Measurements from ENCODE around the gene NOS1AP. TPM values are rescaled to one million over a fixed set of nuclear protein-coding genes. Genes with fewer than 3 reads are reported as not detected.

NOS1AP gene
- total and polyA plus RNA-seq, 12 donors = 0.37 to 12.0 (median 3.1) TPM

GRCh38 chr1:162389971-162390370 is 320.5 kb downstream of the NOS1AP start:
- Histone ChIP-seq H3K4me3 (no peak overlapping the region), H3K9me3 (replicated peaks in 1 of 3) (no peaks in the 10 kb centered on the region), H3K36me3 (replicated peaks in 1 of 2) (no peaks in the 10 kb centered on the region), H3K27me3 (peaks cover 12% of the 10 kb centered on the region), H3K4me1 (replicated peaks in 1 of 2) (no peaks in the 10 kb centered on the region), H3K27ac (peak overlapping the region in 1 of 5 donors; percentile 24)
- peak in 1 of 7 donors; percentile 43 for DNase-seq
- intact Hi-C loops (cut with DNase I) = loop anchor here in 1 of 2 donors (2.0 kb wide), 1 partner anchor 333 kb away; no protein-coding TSS in a partner anchor
- 67 to 80% (median 69%) methylated on average over 8 to 9 of the region's 9 CpGs for WGBS, 4 donors
- TF ChIP-seq, protein P1, sequence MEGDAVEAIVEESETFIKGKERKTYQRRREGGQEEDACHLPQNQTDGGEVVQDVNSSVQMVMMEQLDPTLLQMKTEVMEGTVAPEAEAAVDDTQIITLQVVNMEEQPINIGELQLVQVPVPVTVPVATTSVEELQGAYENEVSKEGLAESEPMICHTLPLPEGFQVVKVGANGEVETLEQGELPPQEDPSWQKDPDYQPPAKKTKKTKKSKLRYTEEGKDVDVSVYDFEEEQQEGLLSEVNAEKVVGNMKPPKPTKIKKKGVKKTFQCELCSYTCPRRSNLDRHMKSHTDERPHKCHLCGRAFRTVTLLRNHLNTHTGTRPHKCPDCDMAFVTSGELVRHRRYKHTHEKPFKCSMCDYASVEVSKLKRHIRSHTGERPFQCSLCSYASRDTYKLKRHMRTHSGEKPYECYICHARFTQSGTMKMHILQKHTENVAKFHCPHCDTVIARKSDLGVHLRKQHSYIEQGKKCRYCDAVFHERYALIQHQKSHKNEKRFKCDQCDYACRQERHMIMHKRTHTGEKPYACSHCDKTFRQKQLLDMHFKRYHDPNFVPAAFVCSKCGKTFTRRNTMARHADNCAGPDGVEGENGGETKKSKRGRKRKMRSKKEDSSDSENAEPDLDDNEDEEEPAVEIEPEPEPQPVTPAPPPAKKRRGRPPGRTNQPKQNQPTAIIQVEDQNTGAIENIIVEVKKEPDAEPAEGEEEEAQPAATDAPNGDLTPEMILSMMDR (IDR thresholded peaks at IDR 0.05) = no peak
- no peak for TF ChIP-seq POLR2A (IDR thresholded peaks at IDR 0.05)

- Histone ChIP-seq H3K4me1 (replicated peaks in 1 of 2) (no peaks in the 10 kb centered on the region), H3K27me3 (peaks cover 12% of the 10 kb centered on the region), H3K4me3 (no peak overlapping the region), H3K27ac (no peak overlapping the region), H3K36me3 (replicated peaks in 1 of 2) (no peaks in the 10 kb centered on the region), H3K9me3 (replicated peaks in 1 of 3) (no peaks in the 10 kb centered on the region)
- peak in 1 of 7 donors; percentile 35 for DNase-seq
- TF ChIP-seq POLR2A (IDR thresholded peaks at IDR 0.05) = no peak
- TF ChIP-seq, protein P1 (IDR thresholded peaks at IDR 0.05) = no peak
- WGBS, 4 donors = 66 to 73% (median 68%) methylated on average over 15 of the region's 15 CpGs
- intact Hi-C loops (cut with DNase I) = loop anchor here in 1 of 2 donors (2.0 kb wide), 1 partner anchor 334 kb away; no protein-coding TSS in a partner anchor
These were observed 321.1 kb downstream of the NOS1AP start for GRCh38 chr1:162390396-162391185.

DNA sequence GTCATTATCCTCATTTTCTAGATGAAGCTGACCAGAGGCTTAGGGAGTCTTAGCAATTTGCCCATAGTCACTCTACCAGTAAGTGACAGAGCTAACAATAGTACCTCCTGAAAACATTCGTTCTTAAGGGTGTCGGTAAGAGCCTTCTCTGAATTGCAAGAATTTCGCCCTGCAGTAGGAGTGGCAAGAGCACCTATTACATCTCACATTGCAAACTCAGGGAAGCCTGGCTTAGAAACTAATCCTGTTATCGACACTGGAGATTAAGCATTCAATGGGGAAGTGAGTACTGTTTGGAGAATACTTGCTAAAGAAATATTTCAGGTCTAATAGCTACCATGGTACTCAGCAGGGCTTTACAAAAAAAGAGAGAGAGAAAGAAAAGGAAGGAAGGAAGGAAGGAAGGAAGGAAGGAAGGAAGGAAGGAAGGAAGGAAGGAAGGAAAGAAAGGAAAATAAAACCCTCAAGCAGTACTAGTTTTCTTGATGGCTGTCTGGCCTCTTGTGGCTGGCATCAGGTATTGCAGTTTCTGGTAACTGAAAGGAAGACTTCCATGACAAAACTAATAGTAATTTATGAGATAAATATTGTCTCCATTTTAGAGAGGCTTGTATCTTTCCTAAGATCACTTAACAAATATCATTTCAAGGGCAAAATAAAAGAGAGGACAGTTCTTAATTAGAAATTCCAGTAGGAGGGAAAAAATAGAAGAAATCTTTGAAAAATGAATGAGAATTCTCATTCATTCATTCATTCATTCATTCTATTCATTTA is 322.5 kb downstream of the NOS1AP start:
- intact Hi-C loops (cut with DNase I) = loop anchor here in 1 of 2 donors (2.0 kb wide), 1 partner anchor 335 kb away; no protein-coding TSS in a partner anchor
- no peak overlapping the region for H3K4me3 ChIP-seq
- no peak overlapping the region for H3K27ac ChIP-seq
- TF ChIP-seq, protein P1 (IDR thresholded peaks at IDR 0.05) = peak; percentile 70 to 96 (median 80)
- no peak for TF ChIP-seq POLR2A (IDR thresholded peaks at IDR 0.05)
- DNase-seq = peak in 6 of 7 donors; percentile 29 to 72 (median 52)
- no peaks in the 10 kb centered on the region for H3K9me3 ChIP-seq (replicated peaks in 1 of 3)
- H3K27me3 ChIP-seq = peaks cover 12% of the 10 kb centered on the region
- WGBS, 4 donors = 31 to 64% (median 50%) methylated on average over 4 of the region's 4 CpGs
- no peaks in the 10 kb centered on the region for H3K36me3 ChIP-seq (replicated peaks in 1 of 2)
- H3K4me1 ChIP-seq (replicated peaks in 1 of 2) = no peaks in the 10 kb centered on the region
